GM19455 (cell line): ENCODE results near the gene AHCY.

Experiments
- ATAC-seq: cut with Tn5 transposase; IDR thresholded peaks from one replicate; pipeline ENCODE4 v1.9.1; 2021; ENCODE audit not compliant: unreplicated experiment

AHCY gene

GRCh38 chr20:34324541-34324940 lies 21.4 kb upstream of the AHCY start:
- ATAC-seq, result no peak

GRCh38 chr20:34322267-34323105 lies 19.3 kb upstream of the AHCY start:
- no peak for ATAC-seq

GRCh38 chr20:34320861-34321260 lies 17.7 kb upstream of the AHCY start:
- ATAC-seq, result no peak

GRCh38 chr20:34318609-34319443 lies 15.7 kb upstream of the AHCY start:
- no peak for ATAC-seq

GRCh38 chr20:34316196-34316814 lies 13.2 kb upstream of the AHCY start:
- ATAC-seq, result no peak

- ATAC-seq, result no peak
Observed at GRCh38 chr20:34315236-34315635, 12.1 kb upstream of the AHCY start.

- peak; percentile 82 for ATAC-seq
Observed at GRCh38 chr20:34312544-34313217, 9.5 kb upstream of the AHCY start.

- ATAC-seq, result no peak
Observed at GRCh38 chr20:34312024-34312460, 8.9 kb upstream of the AHCY start.

- ATAC-seq, result no peak
Observed at GRCh38 chr20:34311118-34312023, 8.2 kb upstream of the AHCY start.

- ATAC-seq, result no peak
Observed at GRCh38 chr20:34310481-34311117, 7.4 kb upstream of the AHCY start.

GRCh38 chr20:34309691-34310090 lies 6.5 kb upstream of the AHCY start:
- ATAC-seq, result no peak

GRCh38 chr20:34305333-34306230 lies 2.4 kb upstream of the AHCY start:
- no peak for ATAC-seq

- no peak for ATAC-seq
Observed at GRCh38 chr20:34302312-34302722, 838 bp downstream of the AHCY start.

- no peak for ATAC-seq
Observed at GRCh38 chr20:34301587-34302311, 1.4 kb downstream of the AHCY start.

GRCh38 chr20:34300809-34301586 lies 2.2 kb downstream of the AHCY start:
- no peak for ATAC-seq

GRCh38 chr20:34300256-34300806 lies 2.8 kb downstream of the AHCY start:
- ATAC-seq, result no peak
